T-helper 2 cell treated with Interferon-gamma antibody and Interleukin-4, amounts not matched to agents 5 μg/mL and 100 μg/mL, for 36 hours (primary cell): ENCODE data around the gene SLC2A14.
"Not testable (repeated sequence)": the region's sequence is repeated elsewhere in the genome, so short reads cannot be mapped to it uniquely, and the experiment has no call there.

Experiments used
- DNase-seq: peaks from one replicate; pipeline ENCODE4 v3.0.0; 2021; ENCODE audit warnings: low spot score
- H3K27ac Mint-ChIP-seq: one replicate; pipeline ENCODE4 v1.8.0; 2021; ENCODE audit warnings: mild to moderate bottlenecking, mixed read lengths
- H3K27me3 Mint-ChIP-seq: one replicate; pipeline ENCODE4 v1.8.0; 2021; ENCODE audit warnings: low read depth, mixed read lengths
- H3K36me3 Mint-ChIP-seq: one replicate; pipeline ENCODE4 v1.8.0; 2021; ENCODE audit warnings: low read depth, mixed read lengths
- H3K4me1 Mint-ChIP-seq: one replicate; pipeline ENCODE4 v1.8.0; 2021; ENCODE audit warnings: low read depth, mixed read lengths
- H3K4me3 Mint-ChIP-seq: one replicate; pipeline ENCODE4 v1.8.0; 2022; ENCODE audit warnings: mild to moderate bottlenecking, moderate library complexity, mixed read lengths
- H3K9me3 Mint-ChIP-seq: one replicate; pipeline ENCODE4 v1.8.0; 2021; ENCODE audit warnings: mixed read lengths

Gene SLC2A14

GRCh38 chr12:7788294-7788660 is 84.4 kb downstream of the SLC2A14 start:
- no peaks in the 10 kb centered on the region for H3K4me1 Mint-ChIP-seq
- DNase-seq = no peak
- H3K4me3 Mint-ChIP-seq = no peak overlapping the region
- no peak overlapping the region for H3K27ac Mint-ChIP-seq
- H3K27me3 Mint-ChIP-seq = peaks cover 9% of the 10 kb centered on the region
- no peaks in the 10 kb centered on the region for H3K36me3 Mint-ChIP-seq
- H3K9me3 Mint-ChIP-seq = no peaks in the 10 kb centered on the region

GRCh38 chr12:7787574-7788293 is 85.0 kb downstream of the SLC2A14 start:
- H3K9me3 Mint-ChIP-seq = no peaks in the 10 kb centered on the region
- H3K27ac Mint-ChIP-seq = no peak overlapping the region
- H3K36me3 Mint-ChIP-seq = no peaks in the 10 kb centered on the region
- no peak for DNase-seq
- peaks cover 9% of the 10 kb centered on the region for H3K27me3 Mint-ChIP-seq
- H3K4me1 Mint-ChIP-seq = no peaks in the 10 kb centered on the region
- H3K4me3 Mint-ChIP-seq = no peak overlapping the region

- Mint-ChIP-seq H3K27ac (no peak overlapping the region), H3K4me1 (no peaks in the 10 kb centered on the region)
Measured at GRCh38 chr12:7784701-7785100, 88.0 kb downstream of the SLC2A14 start.

GRCh38 chr12:7783433-7783832 is 89.3 kb downstream of the SLC2A14 start:
- H3K4me1 Mint-ChIP-seq, H3K27ac Mint-ChIP-seq, H3K36me3 Mint-ChIP-seq, H3K4me3 Mint-ChIP-seq, H3K9me3 Mint-ChIP-seq, DNase-seq, H3K27me3 Mint-ChIP-seq: not testable (repeated sequence)

More at GRCh38 chr12:7784701-7785100, 88.0 kb downstream of the SLC2A14 start:
- peaks cover 6% of the 10 kb centered on the region for H3K27me3 Mint-ChIP-seq
- H3K9me3 Mint-ChIP-seq = no peaks in the 10 kb centered on the region
- no peaks in the 10 kb centered on the region for H3K36me3 Mint-ChIP-seq
- DNase-seq = no peak
- H3K4me3 Mint-ChIP-seq = no peak overlapping the region

GRCh38 chr12:7782055-7782454 is 90.7 kb downstream of the SLC2A14 start:
- no peaks in the 10 kb centered on the region for H3K36me3 Mint-ChIP-seq
- H3K9me3 Mint-ChIP-seq = no peaks in the 10 kb centered on the region
- DNase-seq = no peak
- H3K27me3 Mint-ChIP-seq = no peaks in the 10 kb centered on the region
- no peaks in the 10 kb centered on the region for H3K4me1 Mint-ChIP-seq
- H3K4me3 Mint-ChIP-seq = no peak overlapping the region
- no peak overlapping the region for H3K27ac Mint-ChIP-seq

GRCh38 chr12:7781274-7781673 is 91.4 kb downstream of the SLC2A14 start:
- H3K4me1 Mint-ChIP-seq = no peaks in the 10 kb centered on the region
- no peaks in the 10 kb centered on the region for H3K27me3 Mint-ChIP-seq
- H3K36me3 Mint-ChIP-seq = no peaks in the 10 kb centered on the region
- no peaks in the 10 kb centered on the region for H3K9me3 Mint-ChIP-seq
- H3K27ac Mint-ChIP-seq = no peak overlapping the region
- DNase-seq = no peak
- no peak overlapping the region for H3K4me3 Mint-ChIP-seq

GRCh38 chr12:7769999-7770398 is 102.7 kb downstream of the SLC2A14 start:
- H3K4me3 Mint-ChIP-seq = no peak overlapping the region
- no peak for DNase-seq
- no peaks in the 10 kb centered on the region for H3K36me3 Mint-ChIP-seq
- H3K4me1 Mint-ChIP-seq = no peaks in the 10 kb centered on the region
- H3K27me3 Mint-ChIP-seq = no peaks in the 10 kb centered on the region
- no peak overlapping the region for H3K27ac Mint-ChIP-seq
- no peaks in the 10 kb centered on the region for H3K9me3 Mint-ChIP-seq
